T-helper 22 cell (primary cell): Measurements from ENCODE around the gene RND2.

Source experiments
- DNase-seq: peaks from one replicate; pipeline ENCODE4 v3.0.0-alpha.2; 2020; ENCODE audit warnings: low read depth

Gene RND2

GRCh38 chr17:43006639-43007551 is 18.1 kb upstream of the RND2 start, which contains the start of gene IFI35:
IFI35 (plus strand) TSS chr17:43006784; CDS start chr17:43006948, 164 bp downstream.
- peak; percentile 66 for DNase-seq

DNA sequence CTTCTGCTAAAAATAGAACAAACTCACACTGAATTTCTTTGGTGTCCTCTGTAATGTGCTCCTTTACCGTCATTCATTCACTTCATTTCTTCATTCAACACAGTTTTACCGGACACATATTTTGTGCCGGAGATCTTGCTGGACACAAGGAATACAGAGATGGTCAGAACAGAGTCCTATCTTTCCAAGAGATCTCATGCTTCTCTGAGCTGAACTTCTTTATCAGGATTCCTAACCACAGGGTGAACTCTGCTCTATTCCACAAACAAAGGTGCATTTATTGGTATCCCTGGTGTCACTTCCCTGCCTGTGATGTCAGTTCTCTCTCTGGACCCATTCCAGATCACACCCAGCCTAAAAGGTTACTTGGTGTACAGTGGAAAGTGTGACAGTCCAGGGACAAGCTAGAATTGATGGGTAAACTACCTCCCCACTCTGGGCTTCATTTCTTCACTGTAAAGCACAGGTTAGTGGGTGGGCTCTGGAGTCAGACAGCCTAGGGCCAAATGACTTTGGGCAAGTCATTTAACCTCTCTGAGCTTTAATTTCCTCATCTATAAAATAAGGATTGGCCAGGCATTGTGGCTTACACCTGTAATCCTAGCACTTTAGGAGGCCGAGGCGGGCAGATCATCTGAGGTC is 14.2 kb upstream of the RND2 start:
- DNase-seq, result no peak

GRCh38 chr17:43011728-43012472 is 13.1 kb upstream of the RND2 start:
- DNase-seq, result no peak

DNA sequence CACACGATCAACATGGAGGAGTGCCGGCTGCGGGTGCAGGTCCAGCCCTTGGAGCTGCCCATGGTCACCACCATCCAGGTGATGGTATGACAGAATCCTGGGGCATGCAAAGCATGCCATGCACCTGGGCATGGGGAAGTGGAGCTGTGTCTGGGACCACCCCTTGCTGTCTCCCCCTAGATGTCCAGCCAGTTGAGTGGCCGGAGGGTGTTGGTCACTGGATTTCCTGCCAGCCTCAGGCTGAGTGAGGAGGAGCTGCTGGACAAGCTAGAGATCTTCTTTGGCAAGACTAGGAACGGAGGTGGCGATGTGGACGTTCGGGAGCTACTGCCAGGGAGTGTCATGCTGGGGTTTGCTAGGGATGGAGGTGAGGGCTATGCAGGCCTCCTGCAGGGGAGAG is 11.7 kb upstream of the RND2 start:
- no peak for DNase-seq

- DNase-seq, result no peak
Measured at GRCh38 chr17:43014020-43014648, 10.9 kb upstream of the RND2 start.

DNA sequence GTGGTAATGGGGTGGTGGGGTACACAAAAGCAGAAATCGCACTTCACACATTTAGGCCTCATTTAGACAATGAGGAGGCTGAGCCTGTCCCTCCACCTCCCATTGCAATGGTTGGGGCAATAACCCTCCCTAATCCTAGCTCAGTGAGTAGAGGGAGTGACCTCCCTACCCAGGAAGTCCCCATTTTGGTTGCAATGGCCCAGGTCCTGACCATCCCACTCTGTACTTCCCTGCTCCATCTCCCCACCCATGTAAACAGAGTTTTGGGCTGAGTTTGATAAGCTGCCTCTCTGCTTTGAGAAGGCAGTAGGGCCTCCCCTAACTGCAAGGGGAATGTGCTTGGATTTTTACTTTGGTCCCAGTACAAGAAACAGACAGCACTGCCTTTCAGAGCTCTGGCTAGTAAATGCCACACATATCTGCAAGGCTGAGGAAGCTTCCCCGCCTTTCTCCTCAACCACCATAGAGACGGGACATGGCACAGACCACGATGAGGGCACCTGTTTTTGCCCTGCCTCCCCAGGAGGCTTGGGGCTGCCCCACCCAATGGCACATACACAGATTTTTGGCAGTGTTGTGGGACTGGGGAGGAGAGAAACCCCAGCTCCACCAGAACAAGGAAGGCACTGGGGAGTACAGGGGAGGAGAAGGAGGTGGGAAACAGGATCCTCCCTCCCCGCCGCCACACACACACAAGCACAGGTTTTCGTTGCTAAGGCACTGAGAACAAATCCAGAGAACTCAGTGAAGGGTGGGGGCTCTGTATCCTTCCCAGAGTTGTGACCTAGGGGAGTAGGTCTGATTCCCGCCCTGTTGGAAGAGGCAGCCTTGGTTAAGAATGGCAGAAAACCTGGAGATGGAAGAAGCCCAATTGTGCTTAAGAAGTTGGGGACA is 10.1 kb upstream of the RND2 start:
- no peak for DNase-seq

DNA sequence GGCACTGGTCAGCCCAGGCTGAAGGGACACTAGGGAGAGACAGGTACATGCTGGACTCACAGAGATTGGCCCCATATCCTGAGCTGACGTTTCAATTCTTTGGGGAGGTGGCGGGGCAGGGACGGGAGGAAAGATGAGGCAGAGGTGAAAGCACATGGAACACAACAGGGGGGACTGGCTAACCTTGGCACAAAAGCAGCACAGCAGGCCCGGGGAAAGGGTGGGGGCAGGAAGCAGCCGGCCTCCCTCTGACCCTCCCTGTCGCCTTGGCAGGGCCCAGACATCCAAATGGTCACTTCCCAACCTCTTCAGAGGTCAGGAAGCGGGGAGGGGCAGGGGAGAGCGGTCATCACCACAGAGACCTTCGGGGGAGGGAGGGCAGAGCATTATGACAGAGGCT is 9.5 kb upstream of the RND2 start:
- no peak for DNase-seq

DNA sequence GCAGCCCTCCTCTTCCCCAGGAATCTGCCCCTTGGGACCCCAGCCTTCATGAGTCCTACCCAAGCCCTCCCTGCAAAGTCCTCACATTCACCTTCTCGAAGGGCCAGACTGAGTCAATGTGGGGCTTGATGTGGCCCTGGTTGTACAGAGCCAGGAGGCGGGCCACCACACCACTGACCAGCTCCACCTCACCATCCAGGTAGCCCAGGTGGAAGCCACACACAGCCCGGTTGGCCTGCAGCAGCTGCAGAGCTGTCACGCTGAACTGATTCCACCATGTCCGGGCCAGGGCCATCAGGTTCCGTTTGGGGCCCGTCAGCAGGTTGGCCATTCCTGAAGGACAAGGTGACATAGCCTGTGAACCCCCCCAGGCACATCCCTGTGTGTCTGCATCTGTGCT is 8.8 kb upstream of the RND2 start:
- no peak for DNase-seq

DNA sequence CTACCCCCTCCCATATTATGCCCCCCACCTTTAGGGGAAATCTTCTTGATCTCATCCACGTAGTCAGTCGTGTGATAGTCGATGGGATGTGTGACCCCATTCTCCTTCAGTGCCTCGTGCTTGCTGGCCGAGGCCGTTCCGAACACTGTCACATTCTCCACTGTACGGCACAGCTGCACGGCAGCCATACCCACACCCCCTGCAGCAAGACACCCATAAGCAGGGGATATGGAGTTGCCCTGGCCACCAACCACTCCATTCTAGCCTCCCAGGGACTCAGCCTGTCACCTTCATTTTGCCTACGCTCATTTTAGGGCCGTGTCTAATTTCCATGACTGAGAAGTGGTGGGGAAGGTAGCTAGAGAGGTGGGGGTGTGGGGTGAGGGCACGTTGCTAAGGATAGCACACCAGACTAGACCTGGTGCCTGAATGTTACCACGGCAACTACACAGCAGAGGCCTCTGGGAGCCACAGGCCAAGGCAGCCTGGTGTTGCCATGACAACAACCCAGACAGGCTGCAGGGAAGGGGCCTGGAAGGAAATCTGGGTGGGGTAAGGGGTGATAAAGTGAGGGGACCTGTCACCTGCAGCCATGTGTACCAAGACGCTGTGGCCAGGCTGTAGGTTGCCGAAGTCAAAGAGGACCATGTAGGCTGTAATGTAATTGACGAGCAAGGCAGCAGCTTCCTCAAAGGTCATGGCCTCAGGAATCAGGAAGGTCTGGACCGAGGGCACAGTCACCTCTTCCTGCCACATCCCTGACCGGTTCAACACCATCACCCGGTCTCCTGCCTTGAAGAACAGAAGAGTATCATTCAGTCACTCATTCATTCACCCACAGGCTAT is 6.8 kb upstream of the RND2 start:
- peak; percentile 51 for DNase-seq

GRCh38 chr17:43018932-43019331 is 6.1 kb upstream of the RND2 start:
- DNase-seq, result no peak

DNA sequence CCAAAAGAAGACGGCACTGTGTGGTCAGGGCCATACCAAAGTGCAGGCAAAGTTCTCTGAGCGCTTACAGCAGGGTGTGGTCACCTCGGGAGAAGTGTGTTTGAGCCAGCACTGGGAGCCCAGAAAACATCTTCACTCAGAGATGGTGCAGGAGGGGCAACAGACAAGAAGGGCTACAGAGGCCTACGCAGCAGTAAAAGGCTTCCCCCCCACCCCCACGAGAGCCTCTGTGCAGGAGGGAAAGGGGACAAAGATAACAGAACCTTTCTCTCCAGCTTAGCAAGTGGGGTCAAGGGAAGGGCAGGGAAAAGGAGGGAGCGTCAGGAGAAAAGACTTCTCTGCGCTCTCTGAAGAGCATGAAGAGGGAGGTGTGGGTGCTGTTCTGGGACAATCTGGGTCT is 5.6 kb upstream of the RND2 start:
- DNase-seq, result no peak

- no peak for DNase-seq
Measured at GRCh38 chr17:43020030-43020621, 4.9 kb upstream of the RND2 start.

- no peak for DNase-seq
Measured at GRCh38 chr17:43020789-43021740, 4.0 kb upstream of the RND2 start.

- peak; percentile 43 for DNase-seq
Measured at GRCh38 chr17:43021741-43022512, 3.1 kb upstream of the RND2 start, which contains the start of gene VAT1. VAT1 (minus strand) TSS chr17:43022385; CDS start chr17:43022322, 63 bp downstream.

- no peak for DNase-seq
Measured at GRCh38 chr17:43025290-43025657, 243 bp downstream of the RND2 start.

DNA sequence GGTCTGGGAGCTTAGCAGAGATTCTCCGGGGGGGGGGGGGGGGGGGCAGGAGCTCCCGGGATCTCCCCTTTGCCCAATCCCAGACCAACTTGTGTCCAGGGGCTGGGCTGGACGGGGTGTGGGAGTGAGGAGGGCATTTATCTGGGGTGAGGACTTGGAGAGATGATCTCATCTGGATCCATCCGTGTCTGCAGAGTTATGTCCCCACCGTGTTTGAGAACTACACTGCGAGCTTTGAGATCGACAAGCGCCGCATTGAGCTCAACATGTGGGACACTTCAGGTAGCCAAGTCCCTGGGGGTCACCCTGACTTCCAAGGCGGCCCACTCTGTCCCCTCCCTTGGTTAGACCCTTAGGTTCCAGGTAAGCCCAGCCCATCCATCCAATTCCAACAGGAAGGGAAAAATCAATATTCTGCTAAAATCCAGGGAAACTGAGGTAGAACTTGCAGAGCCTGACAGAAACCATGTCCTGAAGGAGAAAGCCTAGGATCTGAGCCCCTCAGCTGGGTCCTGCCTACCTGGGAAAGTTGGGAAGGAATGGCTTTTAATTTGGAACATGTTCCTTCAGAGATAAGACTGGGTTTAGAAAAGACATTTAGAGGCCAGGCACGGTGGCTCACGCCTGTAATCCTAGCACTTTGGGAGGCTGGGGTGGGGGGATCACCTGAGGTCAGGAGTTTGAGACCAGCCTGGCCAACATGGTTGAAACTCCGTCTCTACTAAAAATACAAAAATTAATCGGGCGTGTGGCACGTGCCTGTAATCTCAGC is 921 bp downstream of the RND2 start:
- no peak for DNase-seq

DNA sequence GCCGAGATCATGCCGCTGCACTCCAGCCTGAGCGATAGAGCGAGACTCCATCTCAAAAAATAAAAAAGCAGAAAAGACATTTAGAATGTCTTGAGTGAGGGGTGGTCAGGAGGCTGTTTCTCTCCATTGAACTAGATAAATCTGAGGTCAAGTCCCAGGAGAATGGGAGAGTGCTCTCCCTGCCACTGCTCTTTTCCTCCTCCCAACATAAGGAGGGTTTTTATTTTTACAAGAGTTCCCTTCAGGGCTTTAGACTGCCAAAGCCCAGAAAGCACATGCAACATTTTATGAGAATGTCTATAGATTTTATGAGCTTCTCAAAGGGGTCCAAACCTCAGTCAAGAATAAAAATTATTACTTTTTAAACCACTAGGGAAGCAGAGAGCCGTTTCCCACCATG is 1.6 kb downstream of the RND2 start:
- DNase-seq, result no peak
